Measurements from ENCODE around the gene AKNAD1.

GRCh38 chr1:108878678-108879077 lies 21.8 kb upstream of the AKNAD1 start:
- TF ChIP-seq FOXK2 (IDR thresholded peaks at IDR 0.05) (no peak), ARNT (IDR thresholded peaks at IDR 0.05) (no peak), HDGF (IDR thresholded peaks at IDR 0.05; ENCODE audit: borderline replicate concordance) (no peak), CTBP1 (IDR thresholded peaks at IDR 0.05; ENCODE audit: borderline replicate concordance) (no peak), SP1 (IDR thresholded peaks at IDR 0.05) (no peak), ELF4 (IDR thresholded peaks at IDR 0.05) (no peak), L3MBTL2 (conservative IDR thresholded peaks at IDR 0.05) (no peak), FOXM1 (IDR thresholded peaks at IDR 0.05; ENCODE audit: borderline replicate concordance) (no peak), BHLHE40 (IDR thresholded peaks at IDR 0.05; ENCODE audit: borderline replicate concordance) (no peak), TARDBP (IDR thresholded peaks at IDR 0.05) (no peak), NFRKB (IDR thresholded peaks at IDR 0.05) (no peak), SUZ12 (IDR thresholded peaks at IDR 0.05) (no peak), ZNF384 (IDR thresholded peaks at IDR 0.05) (no peak), LEF1 (IDR thresholded peaks at IDR 0.05; ENCODE audit: borderline replicate concordance) (no peak)

Measured in HEK293T (cell line).